Neural cell (in vitro differentiated cells): ENCODE data around the gene AGBL4.

Experiments
- CTCF ChIP-seq: fragments of 450-650 bp; IDR thresholded peaks from 2 replicates; pipeline ENCODE4 v1.5.1; 2014; ENCODE audit warnings: antibody characterized with exemption, mild to moderate bottlenecking, moderate library complexity; ENCODE audit not compliant: poor library complexity, severe bottlenecking
- EZH2 ChIP-seq: fragments of 200-600, 300-800 bp; shearing (Covaris generic), sonication (generic); IDR thresholded peaks from 2 replicates; pipeline ENCODE4 v1.6.1; 2014; ENCODE audit warnings: antibody characterized with exemption, low read length, borderline replicate concordance, mild to moderate bottlenecking; ENCODE audit not compliant: insufficient read depth, poor library complexity, severe bottlenecking
- POLR2AphosphoS5 ChIP-seq: IDR thresholded peaks from 2 replicates; pipeline ENCODE4 v1.6.1; 2012
- RAD21 ChIP-seq: fragments of 450-650 bp; conservative IDR thresholded peaks from 2 replicates; pipeline ENCODE4 v1.6.1; 2014; ENCODE audit warnings: antibody characterized with exemption, mild to moderate bottlenecking, moderate library complexity
- REST ChIP-seq: IDR thresholded peaks from 2 replicates; pipeline ENCODE4 v1.6.1; 2012; ENCODE audit warnings: borderline replicate concordance
- TAF1 ChIP-seq: IDR thresholded peaks from 2 replicates; pipeline ENCODE4 v1.6.1; 2012; ENCODE audit warnings: low read depth

GRCh38 chr1:49125746-49126145 is 898.0 kb downstream of the AGBL4 start:
- TF ChIP-seq TAF1 (no peak), CTCF (no peak), RAD21 (no peak), POLR2AphosphoS5 (no peak), REST (no peak), EZH2 (no peak)
